Testis (tissue), 3 donors: ENCODE data around the gene CRHR2. TPM values are rescaled to one million over a fixed set of nuclear protein-coding genes. Genes with fewer than 3 reads are reported as not detected.

Source experiments
- DNase-seq: peaks from one replicate; pipeline ENCODE4 v3.0.0-alpha.2; 2019
- H3K27ac ChIP-seq, 2 donors: fragments of 200-600 bp; sonication (generic); one replicate each; pipeline ENCODE4 v1.5.1; 2019
- H3K27me3 ChIP-seq: fragments of 200-600 bp; sonication (generic); one replicate; pipeline ENCODE4 v1.5.1; 2019
- H3K36me3 ChIP-seq: fragments of 200-600 bp; sonication (generic); one replicate; pipeline ENCODE4 v1.5.1; 2017; ENCODE audit warnings: low read depth; ENCODE audit errors: missing control alignments
- H3K4me1 ChIP-seq: fragments of 200-600 bp; sonication (generic); one replicate; pipeline ENCODE4 v1.5.1; 2019
- H3K4me3 ChIP-seq, 2 donors: fragments of 200-600 bp; sonication (generic); one replicate each; pipeline ENCODE4 v1.5.1; 2017 to 2019
- H3K9me3 ChIP-seq: fragments of 200-600 bp; sonication (generic); one replicate; pipeline ENCODE4 v1.5.1; 2017
- POLR2A ChIP-seq: fragments of 450-650 bp; IDR thresholded peaks from one replicate; pipeline ENCODE4 v1.6.1; 2017; ENCODE audit warnings: antibody characterized with exemption, mild to moderate bottlenecking, moderate library complexity
- WGBS, 2 donors: methylation state at CpG; one replicate each; pipeline ENCODE4 v1.1.5; 2018; 5-methylcytosine and 5-hydroxymethylcytosine counted together
- intact Hi-C: fragments of 100-400 bp; cut with DNase I; formaldehyde crosslinking; loops from one replicate; pipeline ENCODE4 v1.15.1; 2023; ENCODE audit warnings: low total_unique reads
- polyA plus RNA-seq: library from polyadenylated mRNA; stranded (reverse); fragments of 350-450 nt; fragmentation: Illumina TruSeq; extraction: RNeasy Lipid Tissue Mini Kit (QIAGEN cat#74804); gene quantifications from one replicate; pipeline ENCODE4 v1.2.3, GENCODE V29; 2014; ENCODE audit warnings: low read depth, low replicate concordance; ENCODE audit not compliant: insufficient read depth
- total RNA-seq, 2 donors: library from RNA; depleted of rRNA; stranded (reverse); fragments of >200 nt; gene quantifications; one replicate each; pipeline ENCODE4 v1.2.3, GENCODE V29; 2016
- TF ChIP-seq, protein P1 (sequence below), 3 experiments: fragments of 450-650 bp in 2 of 3; fragments of 200-600 bp in 1 of 3; sonication (generic) in 1 of 3; IDR thresholded peaks; one replicate each; pipeline ENCODE4 v1.5.1; 2016 to 2019; ENCODE audit warnings: antibody characterized with exemption in 3 of 3, mild to moderate bottlenecking in 2 of 3, moderate library complexity in 1 of 3

CRHR2 gene
- total and polyA plus RNA-seq, 3 donors from 2014 or later, result 0.50 to 1.3 (median 1.2) TPM

DNA sequence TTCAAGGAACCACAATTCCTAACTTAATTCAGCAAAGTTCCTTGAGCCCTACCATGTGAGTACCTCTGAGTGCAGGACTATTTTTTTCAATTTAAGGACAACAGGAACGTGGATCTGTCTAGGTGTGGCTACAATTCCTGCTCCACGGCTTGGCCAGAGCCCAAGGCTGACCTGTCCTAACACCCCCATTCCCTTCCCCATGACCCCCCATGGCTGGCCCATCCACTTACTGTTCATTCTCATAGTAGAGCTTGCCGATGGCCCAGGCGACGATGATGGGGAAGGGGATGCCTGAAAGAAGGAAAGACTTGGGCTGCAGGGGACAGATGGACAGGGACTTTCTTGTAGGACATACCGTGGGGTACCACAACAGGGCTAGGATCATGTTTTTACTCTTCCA lies 20.3 kb downstream of the CRHR2 start:
- H3K36me3 ChIP-seq, result no peaks in the 10 kb centered on the region
- no peaks in the 10 kb centered on the region for H3K9me3 ChIP-seq
- TF ChIP-seq, protein P1, sequence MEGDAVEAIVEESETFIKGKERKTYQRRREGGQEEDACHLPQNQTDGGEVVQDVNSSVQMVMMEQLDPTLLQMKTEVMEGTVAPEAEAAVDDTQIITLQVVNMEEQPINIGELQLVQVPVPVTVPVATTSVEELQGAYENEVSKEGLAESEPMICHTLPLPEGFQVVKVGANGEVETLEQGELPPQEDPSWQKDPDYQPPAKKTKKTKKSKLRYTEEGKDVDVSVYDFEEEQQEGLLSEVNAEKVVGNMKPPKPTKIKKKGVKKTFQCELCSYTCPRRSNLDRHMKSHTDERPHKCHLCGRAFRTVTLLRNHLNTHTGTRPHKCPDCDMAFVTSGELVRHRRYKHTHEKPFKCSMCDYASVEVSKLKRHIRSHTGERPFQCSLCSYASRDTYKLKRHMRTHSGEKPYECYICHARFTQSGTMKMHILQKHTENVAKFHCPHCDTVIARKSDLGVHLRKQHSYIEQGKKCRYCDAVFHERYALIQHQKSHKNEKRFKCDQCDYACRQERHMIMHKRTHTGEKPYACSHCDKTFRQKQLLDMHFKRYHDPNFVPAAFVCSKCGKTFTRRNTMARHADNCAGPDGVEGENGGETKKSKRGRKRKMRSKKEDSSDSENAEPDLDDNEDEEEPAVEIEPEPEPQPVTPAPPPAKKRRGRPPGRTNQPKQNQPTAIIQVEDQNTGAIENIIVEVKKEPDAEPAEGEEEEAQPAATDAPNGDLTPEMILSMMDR (IDR thresholded peaks at IDR 0.05), result no peak
- no peak for TF ChIP-seq POLR2A
- no peaks in the 10 kb centered on the region for H3K27me3 ChIP-seq
- no peak overlapping the region for H3K27ac ChIP-seq
- no peak overlapping the region for H3K4me3 ChIP-seq
- no peaks in the 10 kb centered on the region for H3K4me1 ChIP-seq
- no peak for DNase-seq
- intact Hi-C loops, result no loop called here
- WGBS, 2 donors, result 92 to 93% methylated on average over 6 of the region's 6 CpGs

DNA sequence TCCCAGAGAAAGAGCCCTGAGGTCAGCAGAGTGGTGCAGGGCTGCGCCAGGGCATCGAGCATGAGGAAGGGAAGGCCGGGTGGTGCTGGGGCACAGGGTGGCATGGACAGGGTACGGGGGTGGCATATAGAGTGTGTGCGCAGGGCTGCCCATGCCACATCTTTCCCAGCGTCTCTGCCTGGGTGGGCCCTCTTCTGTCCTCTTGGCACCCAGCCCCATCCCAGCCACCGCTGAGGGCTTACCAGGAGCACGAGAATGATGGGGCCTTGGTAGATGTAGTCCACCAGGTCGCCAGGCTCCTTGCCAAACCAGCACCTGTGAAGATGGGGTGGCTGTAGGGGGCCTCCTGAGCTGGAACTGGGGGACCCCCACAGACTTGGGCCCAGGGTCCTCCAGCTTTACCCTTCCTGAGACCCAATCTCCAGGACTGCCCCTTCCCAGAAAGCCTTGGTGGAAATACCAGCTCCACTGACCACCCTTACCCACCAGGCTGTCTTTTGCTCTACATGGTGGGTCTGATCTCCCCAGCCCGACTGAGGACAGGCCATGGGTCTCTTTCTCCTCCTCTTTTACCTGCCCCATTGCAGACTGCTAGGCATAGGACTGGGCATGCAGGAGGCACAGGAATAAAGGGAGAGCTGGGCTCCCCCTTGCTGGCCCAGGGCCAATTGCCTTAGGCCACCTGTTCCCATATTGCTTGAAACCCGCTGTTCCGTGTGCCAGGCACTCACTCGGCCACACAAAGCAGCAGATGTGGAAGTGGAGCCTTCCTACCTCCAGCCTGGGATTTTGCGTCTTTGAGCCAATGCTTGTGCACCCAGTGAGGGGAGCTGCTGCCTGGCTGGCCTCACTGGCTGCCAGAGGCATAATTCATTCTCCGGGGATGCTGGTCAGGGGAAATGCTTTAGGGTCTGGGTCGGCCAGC lies 21.7 kb downstream of the CRHR2 start:
- TF ChIP-seq, protein P1 (IDR thresholded peaks at IDR 0.05), result no peak
- no peak for TF ChIP-seq POLR2A
- intact Hi-C loops, result no loop called here
- Histone ChIP-seq H3K4me1 (no peaks in the 10 kb centered on the region), H3K4me3 (no peak overlapping the region), H3K27ac (no peak overlapping the region), H3K36me3 (no peaks in the 10 kb centered on the region), H3K27me3 (no peaks in the 10 kb centered on the region), H3K9me3 (no peaks in the 10 kb centered on the region)
- 82 to 83% methylated on average over 10 to 16 of the region's 16 CpGs for WGBS, 2 donors
- DNase-seq, result no peak

DNA sequence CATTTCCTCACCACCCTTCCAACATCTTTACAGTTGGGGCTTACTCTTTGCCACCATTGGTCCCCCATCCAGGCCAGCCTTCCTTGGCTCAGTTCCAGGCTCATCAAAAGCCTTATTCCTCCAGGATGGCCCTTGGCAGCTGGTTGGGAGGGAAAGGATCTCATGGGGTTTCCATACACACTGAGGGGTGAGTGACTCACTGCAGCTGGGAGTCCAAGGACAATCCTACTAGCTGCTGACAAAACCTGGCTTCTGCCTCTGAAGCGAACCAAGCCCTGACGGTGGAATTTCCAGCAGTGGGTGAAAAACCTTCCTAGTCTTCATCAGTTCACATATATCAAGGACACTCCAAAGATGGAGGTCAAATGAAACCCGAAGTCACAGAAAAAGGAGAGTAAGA lies 22.9 kb downstream of the CRHR2 start:
- WGBS, 2 donors, result 58% methylated on average over 3 of the region's 3 CpGs
- Histone ChIP-seq H3K27ac (no peak overlapping the region), H3K9me3 (no peaks in the 10 kb centered on the region), H3K36me3 (no peaks in the 10 kb centered on the region), H3K4me3 (no peak overlapping the region), H3K4me1 (no peaks in the 10 kb centered on the region), H3K27me3 (no peaks in the 10 kb centered on the region)
- intact Hi-C loops, result no loop called here
- TF ChIP-seq, protein P1 (IDR thresholded peaks at IDR 0.05), result no peak
- TF ChIP-seq POLR2A, result no peak
- DNase-seq, result no peak

DNA sequence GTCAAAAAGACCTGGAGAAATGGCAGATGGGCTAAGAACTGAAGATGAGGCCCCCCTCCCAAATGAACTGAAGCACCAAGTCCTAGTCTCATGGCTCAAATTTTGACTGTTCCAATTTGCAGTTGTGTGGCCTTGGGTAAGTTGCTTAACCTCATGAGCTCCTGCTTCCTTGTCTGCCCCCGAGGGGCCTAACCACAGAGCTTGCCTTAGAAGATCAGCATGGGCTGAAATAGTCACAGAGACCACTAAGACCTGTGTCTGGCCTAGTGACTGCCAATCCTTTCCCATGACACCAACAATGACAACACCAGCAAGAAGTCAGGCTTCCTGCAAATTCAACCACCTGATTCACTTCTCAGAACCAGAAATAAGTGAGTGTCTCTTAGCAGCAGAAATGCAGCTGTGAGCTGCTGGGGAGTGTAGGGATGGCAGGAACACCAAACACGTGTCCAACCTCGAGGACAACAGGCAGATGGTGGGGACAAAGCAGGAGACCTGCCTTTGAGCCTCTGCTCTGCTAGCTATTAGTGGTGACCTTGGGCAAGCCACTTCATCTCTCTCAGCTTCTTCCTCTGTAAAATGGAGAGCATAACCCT lies 23.7 kb downstream of the CRHR2 start:
- Histone ChIP-seq H3K27me3 (no peaks in the 10 kb centered on the region), H3K36me3 (no peaks in the 10 kb centered on the region), H3K4me1 (no peaks in the 10 kb centered on the region), H3K9me3 (no peaks in the 10 kb centered on the region), H3K4me3 (no peak overlapping the region), H3K27ac (no peak overlapping the region)
- intact Hi-C loops, result no loop called here
- TF ChIP-seq, protein P1 (IDR thresholded peaks at IDR 0.05), result no peak
- no peak for TF ChIP-seq POLR2A
- no peak for DNase-seq
- WGBS, 2 donors, result 83 to 85% methylated on average over 3 of the region's 3 CpGs
